ENCODE measurements around the gene NFYB. TPM values are rescaled to one million over a fixed set of nuclear protein-coding genes. Genes with fewer than 3 reads are reported as not detected.

NFYB gene
- total RNA-seq: 20.6 TPM

GRCh38 chr12:104137902-104138796 lies at the start of gene NFYB:
Gene NFYB, minus strand, starts transcription at chr12:104138210. Its CDS starts 2,757 bp downstream, at chr12:104135453.

Small RNAs within 50 kb of the gene (small RNA-seq; reads per million reads assigned to genes)
- not detected for gene RNA5SP370 (ENCODE audit: low replicate concordance)

Other genes with a start within 250 kb of the NFYB start
- 437 TPM for gene HSP90B1, start 207.8 kb downstream of the NFYB start, total RNA-seq
- 28.0 TPM for gene TDG, start 172.3 kb downstream of the NFYB start, total RNA-seq
- 15.2 TPM for gene GLT8D2, start 88.0 kb downstream of the NFYB start, total RNA-seq
- 21.9 TPM for gene HCFC2, start 73.7 kb downstream of the NFYB start, total RNA-seq
- 56.3 TPM for gene TXNRD1, start 77.6 kb upstream of the NFYB start, total RNA-seq
- gene EID3, start 165.5 kb upstream of the NFYB start, total RNA-seq: 4.8 TPM

All from metanephros (tissue), 2 donors.